Renal cortical epithelial cell (primary cell): ENCODE measurements around the gene RCOR3. TPM values are rescaled to one million over a fixed set of nuclear protein-coding genes. Genes with fewer than 3 reads are reported as not detected.
A peak's percentile ranks its signal among the peaks of the same experiment; 100 is the strongest.

ENCODE experiments used
- DNase-seq: peaks from one replicate; pipeline ENCODE4 v3.0.0-alpha.2; 2011; ENCODE audit warnings: low read depth
- total RNA-seq: library from RNA; depleted of rRNA; stranded (reverse); fragments of >200 nt; gene quantifications from 2 replicates; pipeline ENCODE4 v1.2.3, GENCODE V29; 2014

RCOR3 gene
- total RNA-seq, 1 donor from 2014 or later, result 37.3 TPM

DNA sequence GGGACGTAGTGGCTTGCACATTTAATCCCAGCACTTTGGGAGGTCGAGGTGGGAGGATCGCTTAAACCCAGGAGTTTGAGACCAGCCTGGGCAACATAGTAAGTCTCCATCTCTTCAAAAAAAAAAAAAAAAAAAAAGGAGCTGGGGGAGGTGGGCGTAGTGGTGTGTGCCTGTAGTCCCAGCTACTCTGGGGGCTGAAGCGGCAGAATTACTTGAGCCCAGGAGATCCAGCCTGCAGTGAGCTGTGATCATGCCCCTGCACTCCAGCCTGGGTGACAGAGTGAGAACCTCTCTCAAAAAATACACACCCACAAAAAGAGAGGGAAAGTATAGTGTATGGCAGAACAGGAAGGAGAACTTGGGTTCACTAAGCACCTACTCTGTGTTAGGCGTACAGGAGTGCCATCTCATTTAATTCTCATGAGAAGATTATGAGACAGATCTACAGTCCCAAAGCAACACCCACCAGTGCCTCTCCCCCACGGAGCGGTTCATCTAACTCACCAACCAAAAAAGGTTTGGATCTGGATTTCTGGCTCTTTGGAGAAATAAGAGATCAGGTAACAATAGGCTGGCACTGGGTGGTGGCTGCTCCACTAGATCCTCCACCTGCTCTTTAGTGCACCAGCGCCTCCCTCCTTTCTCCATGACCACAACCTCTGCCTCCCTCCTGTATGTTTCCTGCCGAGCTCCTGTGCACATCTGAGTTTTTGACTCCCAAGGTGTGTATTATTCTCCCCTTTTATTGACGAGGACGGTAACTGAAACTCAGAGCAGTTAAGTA is 66.0 kb downstream of the RCOR3 start:
- DNase-seq, result no peak

DNA sequence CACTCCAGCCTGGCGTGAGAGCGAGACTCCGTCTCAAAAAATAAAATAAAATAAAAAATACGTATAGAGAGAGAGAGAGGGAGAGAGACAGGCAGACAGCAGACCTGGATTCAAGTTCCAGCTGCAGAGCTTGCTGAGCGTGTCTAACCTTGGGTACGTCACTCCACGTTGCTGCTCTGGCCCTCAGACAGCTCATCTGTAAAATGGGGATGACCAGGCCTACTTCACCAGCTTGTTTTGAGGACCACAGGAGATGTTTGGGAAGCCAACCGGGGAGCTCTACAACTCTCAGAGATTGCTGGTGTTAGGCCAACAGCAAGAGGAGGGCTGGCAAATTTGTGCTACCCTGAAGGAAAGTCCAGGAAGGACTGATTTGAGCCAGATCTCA is 67.0 kb downstream of the RCOR3 start:
- no peak for DNase-seq

- no peak for DNase-seq
These were observed 67.6 kb downstream of the RCOR3 start, which contains the start of gene TRAF5 for GRCh38 chr1:211326528-211327345. Gene TRAF5 (plus strand): TSS chr1:211326833. CDS start chr1:211353240, 26,407 bp downstream.

DNA sequence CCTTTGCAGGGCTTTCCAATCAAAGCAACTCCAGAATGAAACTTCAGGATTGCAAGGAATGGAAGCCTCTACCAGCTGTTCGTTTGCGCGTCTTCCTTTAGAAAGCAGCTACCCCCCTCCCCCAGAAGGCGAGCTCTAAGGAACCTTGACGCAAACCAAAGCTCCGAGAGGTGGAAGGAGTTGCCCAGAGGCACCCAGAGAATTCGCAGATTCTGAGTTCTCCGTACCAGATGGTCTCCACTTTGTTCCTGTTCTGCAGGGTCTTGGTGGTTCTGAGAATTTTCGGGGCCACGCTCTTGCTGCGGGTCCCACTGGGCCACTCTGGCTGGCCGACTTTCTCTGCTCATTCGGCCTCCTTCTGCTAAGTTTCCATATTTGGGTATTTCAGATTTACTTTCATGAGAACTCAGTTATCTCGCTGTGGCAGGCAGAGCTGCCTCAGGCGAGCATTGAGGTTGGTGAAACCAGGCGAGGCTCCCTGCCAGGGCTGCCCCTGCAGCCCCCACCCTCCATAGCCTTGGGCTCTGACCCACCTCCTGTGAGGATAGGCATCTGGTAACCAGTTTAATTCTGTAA is 68.3 kb downstream of the RCOR3 start:
- DNase-seq, result peak; percentile 52

DNA sequence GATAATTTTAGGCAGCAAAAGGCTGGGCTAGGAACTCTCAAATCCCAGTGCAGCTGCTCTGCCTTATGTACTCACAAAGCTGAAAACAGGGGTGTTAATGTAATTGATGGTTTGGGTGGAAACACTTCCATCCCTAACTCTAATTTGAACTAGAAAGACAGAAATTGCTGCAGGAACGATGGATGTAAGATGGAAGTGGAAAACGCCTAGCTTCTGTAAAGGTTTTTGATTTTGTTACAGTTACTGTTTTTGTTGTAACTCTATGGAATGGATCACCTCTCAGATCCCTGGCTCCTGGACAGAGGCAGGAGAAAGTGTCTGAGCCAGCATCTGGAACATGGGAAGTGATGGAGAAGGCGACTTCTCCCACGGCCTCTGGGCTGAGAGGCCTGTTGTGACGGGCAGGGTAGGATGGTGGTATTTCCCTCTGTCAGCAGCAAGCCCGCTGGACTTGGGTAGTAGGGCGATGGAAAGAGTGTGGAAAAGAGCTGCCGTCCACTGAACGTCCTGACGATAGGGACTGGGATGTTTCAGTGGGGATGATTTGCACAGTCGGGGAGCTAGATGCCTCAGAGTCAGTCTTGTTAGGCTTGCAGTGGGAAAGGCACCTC is 69.0 kb downstream of the RCOR3 start:
- DNase-seq, result no peak

GRCh38 chr1:211328866-211329475 is 69.8 kb downstream of the RCOR3 start:
- no peak for DNase-seq

DNA sequence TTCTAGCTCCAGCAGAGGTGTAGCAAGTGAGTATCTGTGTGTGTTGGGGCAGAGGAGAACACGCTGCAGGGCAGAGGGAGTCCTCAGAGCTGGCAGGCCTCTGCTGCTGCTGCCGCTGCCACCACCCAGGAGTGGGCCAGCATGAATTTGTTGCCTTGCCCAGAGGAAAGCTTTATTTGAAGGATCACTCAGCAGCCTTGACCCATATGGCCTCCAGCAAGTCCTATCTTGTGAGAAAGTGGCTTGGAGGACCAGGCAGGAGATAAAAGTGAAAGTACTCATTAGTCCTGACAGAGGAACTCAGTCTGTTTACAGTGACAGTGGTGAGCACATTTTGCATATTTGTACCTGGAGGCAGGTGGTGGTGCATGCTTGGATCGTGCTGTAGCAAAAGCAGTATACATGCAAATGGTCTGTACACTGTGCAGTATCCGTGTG is 70.6 kb downstream of the RCOR3 start:
- DNase-seq, result no peak

GRCh38 chr1:211330282-211330936 is 71.2 kb downstream of the RCOR3 start:
- no peak for DNase-seq

GRCh38 chr1:211331011-211331709 is 72.0 kb downstream of the RCOR3 start:
- DNase-seq, result no peak

GRCh38 chr1:211332036-211332616 is 73.0 kb downstream of the RCOR3 start:
- DNase-seq, result no peak

DNA sequence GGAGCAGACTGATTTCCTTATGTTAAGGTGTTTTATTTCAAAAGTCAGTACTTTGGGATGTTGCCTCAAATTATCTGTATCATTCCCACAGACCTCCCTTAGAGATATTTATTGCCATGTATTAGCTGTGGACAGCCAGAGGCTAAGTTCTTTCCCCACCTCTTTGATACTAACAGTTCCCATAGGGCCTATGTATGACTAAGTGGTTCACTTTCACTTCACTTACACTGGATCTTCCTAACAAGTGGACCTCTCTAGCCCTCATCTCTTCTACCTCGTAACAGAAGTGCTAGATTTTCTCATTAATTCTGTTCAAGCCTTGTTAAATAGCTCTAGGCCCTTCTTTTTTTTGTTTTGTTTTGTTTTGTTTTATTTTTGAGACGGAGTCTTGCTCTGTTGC is 73.7 kb downstream of the RCOR3 start:
- no peak for DNase-seq

GRCh38 chr1:211333906-211334305 is 74.7 kb downstream of the RCOR3 start:
- no peak for DNase-seq

- no peak for DNase-seq
These were observed 75.8 kb downstream of the RCOR3 start for GRCh38 chr1:211334986-211335385.

DNA sequence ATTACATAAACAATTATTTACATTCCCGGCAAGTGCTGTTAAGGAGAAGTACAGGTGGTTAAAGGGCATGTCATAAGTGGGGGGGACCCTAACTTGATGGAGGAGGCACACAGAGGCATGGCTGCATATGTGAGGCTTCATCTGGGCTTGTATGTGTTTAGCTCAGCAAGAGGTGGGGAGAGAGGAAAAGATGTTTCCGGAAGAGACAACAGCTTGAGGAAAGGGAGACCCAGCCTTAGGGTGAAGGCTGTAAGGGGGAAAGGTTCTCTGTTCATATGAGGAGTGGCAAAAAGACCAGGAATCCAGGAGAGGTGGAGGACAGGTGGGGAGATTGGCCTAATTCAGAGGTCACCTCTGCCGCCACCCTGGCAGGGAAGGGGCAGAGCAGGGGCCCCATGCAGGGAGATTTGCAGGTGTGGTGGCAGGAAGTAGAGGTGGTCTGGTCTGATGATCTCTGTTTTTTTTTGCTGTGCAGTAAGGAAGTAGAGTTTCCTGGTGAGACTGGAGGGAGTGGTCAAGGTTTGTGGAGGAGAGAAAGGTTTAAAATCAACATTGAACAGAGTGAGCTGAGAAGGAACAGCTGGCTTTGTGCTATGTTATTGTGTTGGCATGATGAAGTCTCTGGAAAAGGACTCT is 76.5 kb downstream of the RCOR3 start:
- no peak for DNase-seq

DNA sequence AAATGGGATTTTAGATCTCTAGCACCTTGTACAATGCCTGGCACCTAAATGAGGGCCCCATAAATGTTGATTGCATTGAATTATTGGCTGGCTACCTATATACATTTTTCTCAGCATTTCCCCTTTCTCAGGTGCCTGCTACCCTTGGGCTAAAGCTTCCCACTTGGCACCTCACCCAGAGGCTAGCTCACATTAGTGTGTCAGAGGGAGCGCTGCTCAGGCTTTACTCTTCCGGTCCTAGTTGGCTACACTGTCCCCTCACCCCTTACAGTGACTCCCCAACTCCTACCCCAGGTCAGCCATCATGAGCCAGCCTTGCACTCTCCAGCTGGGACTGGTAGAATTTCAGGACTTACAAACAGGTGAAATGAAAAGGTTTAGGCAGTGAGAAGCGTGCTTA is 77.0 kb downstream of the RCOR3 start:
- no peak for DNase-seq

DNA sequence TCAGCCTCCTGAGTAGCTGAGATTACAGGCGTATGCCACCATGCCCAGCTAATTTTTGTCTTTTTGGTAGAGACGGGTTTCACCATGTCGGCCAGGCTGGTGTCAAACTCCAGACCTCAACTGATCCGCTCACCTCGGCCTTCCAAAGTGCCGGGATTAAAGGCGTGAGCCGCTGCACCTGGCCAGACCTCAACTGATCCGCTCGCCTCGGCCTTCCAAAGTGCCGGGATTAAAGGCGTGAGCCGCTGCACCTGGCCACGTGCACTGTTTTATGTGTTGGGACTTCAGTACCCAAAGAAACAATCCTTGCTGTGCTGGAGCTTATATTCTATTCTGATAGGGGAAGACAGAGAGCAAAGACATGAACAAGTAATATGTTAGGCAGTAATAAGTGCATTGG is 77.6 kb downstream of the RCOR3 start:
- no peak for DNase-seq

GRCh38 chr1:211337430-211338223 is 78.5 kb downstream of the RCOR3 start:
- no peak for DNase-seq

DNA sequence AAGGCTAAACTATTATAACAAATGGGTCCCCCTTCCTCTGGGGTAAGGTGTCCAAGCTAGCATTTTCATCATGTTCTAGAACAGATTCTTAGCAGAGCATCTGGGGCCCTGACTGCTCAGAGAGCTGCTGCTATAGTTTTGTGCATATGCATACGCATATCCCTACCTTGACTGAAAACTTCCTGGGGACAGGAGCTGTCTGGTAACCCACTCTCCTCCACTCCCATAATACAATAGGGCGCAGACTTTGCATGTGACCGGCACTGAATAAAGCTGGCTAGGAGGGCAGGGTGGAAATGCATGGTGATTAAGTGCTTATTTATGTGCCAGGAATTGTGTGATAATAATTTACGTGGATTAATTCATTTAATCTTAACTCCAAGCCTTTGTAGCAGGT is 79.1 kb downstream of the RCOR3 start:
- DNase-seq, result no peak

GRCh38 chr1:211339631-211340041 is 80.5 kb downstream of the RCOR3 start:
- DNase-seq, result no peak
